Suppressor macrophage treated with lipopolysaccharide for 1 hour (primary cell): Measurements from ENCODE around the gene IGF2BP2.
"Not testable (repeated sequence)": the region's sequence is repeated elsewhere in the genome, so short reads cannot be mapped to it uniquely, and the experiment has no call there.

Experiments used
- DNase-seq, 3 donors: peaks; one replicate each; pipeline ENCODE4 v3.0.0-alpha.2; 2020 to 2022

Gene IGF2BP2

GRCh38 chr3:185657691-185658503, 166.9 kb downstream of the IGF2BP2 start:
- no peak for DNase-seq

DNA sequence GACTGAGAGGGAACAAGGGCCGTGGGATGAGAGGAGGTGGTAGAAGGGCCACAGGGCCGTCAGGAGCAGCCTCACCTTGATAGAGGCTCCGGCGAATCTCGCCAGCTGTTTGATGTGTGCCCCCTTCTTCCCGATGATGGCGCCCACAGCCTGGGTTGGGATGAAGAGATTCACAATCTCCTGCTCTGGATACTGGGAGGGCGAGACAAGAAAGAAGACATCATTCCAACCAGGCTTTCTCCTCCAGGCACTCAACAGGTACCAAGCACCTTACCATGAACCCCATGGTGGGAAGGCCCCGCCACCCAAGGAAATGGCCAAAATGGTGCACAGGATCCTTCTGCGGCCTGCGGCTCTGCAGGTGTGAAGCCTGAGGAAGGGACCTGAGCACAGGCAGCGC, 167.6 kb downstream of the IGF2BP2 start:
- no peak for DNase-seq

GRCh38 chr3:185656321-185656840, 168.5 kb downstream of the IGF2BP2 start:
- DNase-seq: no peak

DNA sequence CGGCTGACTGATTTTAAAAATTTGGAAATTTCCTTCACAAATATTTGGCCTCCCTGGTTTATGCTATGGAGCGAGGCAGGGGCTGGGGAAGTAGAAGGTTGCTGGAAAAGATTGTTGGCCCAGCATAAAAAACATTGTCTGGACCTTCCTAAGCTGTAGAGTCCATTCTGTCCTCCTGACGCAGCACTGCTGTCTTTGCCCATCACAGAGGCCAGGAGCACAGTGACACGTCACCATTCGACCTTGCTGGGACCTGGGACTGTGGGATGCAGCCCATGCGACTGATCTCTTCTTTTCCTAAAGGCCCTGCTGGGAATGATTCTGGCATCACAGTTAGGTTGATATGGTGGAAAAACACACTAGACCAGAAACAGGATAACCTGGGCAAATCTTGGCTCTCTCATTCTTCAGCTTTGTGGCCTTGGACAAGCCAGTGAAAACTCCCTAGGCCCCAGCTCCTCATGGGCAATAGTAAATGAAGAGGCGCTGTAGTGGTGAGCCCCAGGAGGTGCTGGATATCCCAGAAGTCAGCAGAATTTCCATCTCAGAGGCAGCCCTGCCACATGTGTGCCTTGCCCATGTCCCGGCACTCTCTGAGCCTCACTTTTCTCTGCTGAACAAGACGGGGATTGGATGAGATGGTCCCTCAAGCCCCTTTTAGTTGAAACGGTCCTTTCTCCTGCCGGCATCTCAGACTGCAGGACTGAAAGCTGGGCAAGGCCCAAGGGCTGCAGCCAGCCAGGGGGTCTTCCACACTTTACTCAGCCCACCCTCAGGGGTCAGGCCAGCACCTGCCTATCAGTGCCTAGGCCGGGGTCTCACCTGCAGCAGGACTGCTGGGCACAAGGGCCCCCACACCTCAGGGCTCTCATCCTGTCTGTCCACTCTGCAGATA, 169.2 kb downstream of the IGF2BP2 start:
- DNase-seq: no peak

DNA sequence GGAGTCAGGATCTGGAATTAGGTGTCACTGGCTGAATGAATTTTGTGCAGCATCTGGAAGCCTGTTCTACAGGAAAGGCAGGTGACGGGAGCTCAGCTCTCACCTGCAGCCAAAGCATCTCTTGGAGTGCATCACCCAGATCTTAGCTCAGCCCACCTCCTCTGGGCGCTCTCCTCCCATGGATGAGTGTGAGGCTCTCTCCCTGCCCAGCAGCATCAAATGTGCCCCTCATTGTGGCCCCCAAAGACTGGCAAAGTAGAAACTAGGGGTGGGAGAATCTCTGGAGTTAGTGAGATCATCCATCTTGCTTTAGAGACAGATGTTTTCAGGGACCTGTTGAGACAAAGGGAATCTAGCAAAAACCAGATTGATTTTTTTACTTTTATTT, 170.1 kb downstream of the IGF2BP2 start:
- DNase-seq: no peak

DNA sequence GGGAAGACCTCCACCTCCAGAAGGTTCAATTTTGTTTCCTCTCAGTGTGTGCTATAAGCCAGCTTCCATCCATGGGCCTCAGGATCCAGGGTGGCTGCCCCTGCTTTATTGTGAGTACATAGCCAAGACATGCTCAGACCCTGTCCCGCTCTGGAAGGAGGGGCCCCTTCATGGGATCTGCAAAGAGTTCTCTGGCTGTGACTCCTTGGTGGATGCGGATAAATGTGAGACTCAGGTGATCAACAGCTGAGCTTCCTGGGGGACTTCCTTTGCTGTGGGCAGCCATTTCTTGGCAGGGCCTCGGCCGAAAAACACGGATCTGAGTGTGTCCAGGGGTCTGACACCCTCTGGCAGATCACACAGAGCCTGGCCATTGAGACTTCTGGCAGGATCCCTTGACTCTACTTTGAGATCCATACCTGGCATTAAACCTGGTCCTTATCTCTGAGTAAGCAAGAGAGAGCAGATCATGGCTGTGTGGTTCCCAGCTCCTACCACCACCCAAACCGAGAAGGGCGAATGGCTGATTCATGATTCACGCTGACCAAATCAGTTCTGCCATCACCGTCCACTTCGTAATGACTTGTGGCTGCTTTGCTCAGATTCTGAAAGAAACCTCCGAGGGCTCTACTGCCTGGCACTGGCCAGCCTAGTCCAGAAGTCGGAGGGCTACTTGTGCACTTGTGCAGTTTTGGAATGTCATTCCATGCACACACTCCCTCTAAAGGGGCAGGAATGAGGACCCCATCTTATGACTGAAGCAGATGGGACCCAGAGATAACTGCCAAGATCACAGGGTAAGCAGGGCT, 170.7 kb downstream of the IGF2BP2 start:
- no peak for DNase-seq

GRCh38 chr3:185651971-185652370, 172.9 kb downstream of the IGF2BP2 start:
- DNase-seq: no peak

DNA sequence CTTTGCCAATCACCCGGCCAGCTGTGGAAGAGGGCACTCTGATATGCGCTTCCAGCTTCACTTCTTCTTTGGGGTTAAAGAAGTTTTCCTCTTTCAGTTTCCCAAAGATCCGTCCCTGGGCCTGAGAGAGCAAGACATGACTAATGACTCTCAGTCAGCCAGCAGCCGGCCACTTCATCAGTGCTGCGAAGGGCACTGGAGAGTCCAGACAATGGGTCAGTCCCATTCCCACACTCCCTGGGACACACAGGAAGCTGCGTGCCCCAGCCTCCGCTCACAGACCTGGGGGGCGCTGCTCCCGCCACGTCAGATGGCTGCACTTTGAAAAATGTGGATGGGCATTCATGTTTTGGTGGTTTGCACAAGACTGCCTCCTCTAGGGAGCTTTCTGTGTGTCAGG, 175.4 kb downstream of the IGF2BP2 start:
- peak; percentile 76 to 78 (median 76) for DNase-seq

DNA sequence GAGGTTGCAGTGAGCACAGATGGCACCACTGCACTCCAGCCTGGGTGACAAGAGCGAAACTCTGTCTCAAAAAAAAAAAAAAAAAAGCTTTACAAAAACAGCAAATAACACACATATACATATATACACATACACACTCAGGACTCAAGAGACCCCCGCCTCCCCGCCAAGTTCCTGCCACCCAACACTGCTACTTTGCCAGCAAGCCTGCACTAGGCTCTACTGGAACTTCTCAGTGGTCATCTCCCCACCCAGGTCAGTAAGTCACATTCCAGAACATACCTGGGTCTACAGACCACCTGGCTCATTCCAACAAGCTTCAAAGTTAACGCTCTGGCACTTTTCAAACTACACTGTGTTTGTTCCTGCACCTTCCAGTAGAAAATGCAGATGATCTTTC, 176.4 kb downstream of the IGF2BP2 start:
- DNase-seq: no peak

DNA sequence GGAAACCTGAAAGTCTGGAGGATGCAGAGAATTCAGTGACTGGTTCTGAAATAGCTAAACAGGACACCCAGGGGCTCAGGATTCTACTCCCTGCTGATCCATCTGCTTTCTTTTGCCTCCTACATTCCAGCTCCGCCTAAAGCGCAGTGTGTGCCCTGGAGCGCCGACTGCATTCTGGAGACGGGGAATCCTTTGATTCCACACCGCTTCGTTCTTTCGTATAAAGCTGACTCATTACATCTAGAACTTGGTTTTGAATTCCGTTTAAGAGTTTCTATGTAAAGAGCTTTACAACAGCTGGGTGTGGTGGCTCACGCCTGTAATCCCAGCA, 177.0 kb downstream of the IGF2BP2 start:
- DNase-seq: no peak

DNA sequence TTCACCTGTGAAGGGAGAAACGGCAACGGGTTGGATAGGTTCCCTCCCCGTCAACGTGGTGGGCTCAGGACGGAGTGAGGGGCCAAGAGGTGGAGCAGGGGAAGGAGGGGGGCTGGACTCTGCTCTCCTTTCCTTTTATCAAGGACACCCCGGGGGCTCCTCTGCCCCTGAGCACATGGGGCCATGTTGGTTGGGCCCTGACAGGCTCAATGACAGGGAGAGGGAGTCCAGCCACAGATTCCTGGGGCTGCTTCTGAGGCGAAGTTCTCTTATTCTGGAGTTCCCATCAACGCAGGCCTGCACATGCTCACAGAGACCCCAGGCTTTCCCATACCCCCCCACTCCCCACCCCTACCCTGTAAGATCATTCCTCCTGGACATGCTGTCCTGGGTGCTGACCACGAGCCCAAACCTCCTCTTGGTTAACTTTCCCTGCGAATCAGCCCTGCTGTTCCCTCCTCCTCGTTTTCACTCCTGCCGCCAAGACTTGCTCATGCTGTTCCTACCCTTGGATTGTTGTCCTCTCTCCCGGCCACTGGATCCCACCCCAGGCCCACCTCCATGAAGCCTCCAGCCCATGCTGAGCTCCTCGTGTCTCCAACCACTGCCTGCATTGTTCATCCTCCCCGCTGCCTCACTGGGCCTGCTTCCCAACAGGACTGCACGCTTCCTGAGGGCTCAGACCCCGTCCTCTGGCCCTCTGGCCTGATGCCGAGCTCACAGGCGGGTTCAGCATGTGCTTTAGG, 177.5 kb downstream of the IGF2BP2 start:
- no peak for DNase-seq

DNA sequence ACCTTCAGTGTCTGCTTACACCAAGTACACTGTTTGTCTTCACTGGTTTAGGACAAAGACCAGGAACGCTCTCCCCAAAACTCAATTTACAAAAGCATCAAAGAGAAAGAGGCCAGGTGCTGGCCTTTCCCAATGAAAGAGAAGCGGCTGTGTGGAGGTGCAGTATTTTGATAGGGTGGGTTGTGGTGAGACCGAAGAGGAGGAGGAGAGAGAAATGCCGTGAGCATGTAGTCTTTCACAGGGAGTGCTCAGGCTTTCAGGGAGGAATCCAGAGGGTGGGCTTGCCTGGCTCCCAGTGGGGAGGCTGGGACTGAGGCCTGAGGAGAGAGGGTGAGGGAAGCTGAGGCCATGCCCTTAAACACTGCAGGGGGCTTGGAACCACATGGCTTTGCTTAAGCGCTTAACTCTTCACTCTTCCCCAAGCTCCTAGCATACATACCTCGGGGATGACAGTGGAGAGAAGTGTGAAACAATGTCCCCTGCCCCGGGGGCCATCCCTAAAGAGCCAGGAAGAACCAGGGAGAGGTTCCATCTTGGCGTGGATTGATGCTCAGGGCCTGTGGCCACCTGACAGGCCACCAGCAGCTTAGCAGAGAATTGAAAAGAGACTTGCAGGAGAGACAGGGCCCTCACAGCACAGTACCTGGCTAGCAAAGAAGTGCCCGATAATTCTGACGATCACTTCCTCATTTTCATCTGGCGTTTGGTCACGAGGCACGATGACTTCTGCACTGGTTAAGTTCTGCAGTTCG, 178.3 kb downstream of the IGF2BP2 start:
- peak in 1 of 3 donors; percentile 8 for DNase-seq

DNA sequence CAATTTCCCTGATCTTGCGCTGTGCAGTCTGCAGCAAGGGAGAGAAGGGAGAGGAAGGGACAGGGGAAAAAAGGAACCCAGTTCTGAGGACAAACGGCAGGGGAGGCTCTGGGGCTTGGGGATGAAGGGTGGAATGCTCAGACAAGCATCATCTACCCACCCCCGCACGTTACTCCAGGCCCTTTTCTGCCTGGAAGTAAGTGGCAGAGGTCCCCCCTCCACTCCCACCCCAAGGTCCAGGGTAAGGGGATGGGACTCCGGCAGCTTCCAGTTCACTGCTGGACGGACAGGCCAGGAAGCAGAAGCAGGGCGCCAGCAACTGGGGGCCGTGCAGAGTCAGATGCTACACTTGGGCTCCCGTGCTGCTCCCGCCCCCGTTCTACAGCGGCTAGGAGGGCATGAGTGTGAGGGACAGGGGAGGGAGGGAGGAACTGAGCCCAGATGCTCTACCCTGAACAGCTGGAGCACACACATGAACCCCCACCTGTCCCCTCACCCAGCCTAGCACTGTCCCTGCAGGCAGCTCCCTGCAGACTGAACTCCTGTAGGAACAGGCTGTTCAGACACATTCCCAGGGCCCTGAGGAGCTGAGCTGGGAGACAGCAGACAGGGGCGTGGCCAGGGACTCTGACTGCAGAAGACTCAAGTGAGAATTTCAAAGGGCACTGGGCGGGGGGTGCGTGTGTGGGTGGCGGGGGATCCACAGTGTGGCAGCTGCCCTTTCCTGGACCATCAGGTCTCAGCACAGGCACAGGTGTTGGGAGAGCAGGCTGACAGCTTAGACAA, 179.1 kb downstream of the IGF2BP2 start:
- no peak for DNase-seq

- DNase-seq: not testable (repeated sequence)
Observed at GRCh38 chr3:185645191-185645590, 179.7 kb downstream of the IGF2BP2 start.

DNA sequence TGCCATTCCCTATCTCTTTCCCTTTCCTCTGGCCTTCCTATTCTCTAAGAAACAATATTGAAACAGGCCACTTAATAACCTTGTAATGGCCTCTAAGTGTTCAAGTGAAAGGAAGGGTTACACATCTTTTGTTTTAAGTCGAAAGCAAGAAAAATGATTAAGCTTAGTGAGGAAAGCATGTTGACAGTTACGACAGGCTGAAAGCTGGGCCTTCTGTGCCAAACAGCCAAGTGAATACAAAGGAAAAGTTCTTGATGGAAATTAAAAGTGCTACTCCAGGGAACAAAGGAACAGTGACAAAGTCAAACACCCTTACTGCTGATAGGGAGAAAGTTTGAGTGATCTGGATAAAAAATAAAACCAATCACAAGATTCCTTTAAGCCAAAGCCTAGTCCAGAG, 184.5 kb downstream of the IGF2BP2 start:
- no peak for DNase-seq

DNA sequence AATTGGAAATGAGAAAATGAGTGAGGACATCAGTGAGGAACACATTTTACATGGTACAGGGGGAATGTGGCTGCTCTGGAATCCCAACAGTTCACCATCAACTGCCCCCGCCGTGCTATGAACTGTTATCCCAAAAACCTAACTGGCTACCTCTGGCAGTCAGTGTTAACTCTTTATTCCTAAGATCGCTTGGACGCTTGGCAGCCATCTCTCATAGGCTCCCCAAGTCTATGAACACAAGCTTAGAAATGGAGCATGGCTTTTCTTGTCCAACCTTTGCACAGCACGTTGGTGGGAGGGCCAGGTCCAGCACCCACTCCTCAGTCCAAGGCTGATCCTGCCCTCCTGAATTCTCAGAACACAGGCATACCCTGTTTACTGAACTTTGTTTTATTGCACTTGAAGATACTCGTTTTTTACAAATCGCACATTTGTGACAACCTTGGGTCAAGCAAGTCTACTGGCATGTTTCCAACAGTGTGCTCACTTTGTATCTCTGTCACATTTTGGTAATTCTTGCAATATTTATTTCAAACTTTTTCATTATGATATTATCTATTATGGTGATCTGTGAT, 185.1 kb downstream of the IGF2BP2 start:
- no peak for DNase-seq

DNA sequence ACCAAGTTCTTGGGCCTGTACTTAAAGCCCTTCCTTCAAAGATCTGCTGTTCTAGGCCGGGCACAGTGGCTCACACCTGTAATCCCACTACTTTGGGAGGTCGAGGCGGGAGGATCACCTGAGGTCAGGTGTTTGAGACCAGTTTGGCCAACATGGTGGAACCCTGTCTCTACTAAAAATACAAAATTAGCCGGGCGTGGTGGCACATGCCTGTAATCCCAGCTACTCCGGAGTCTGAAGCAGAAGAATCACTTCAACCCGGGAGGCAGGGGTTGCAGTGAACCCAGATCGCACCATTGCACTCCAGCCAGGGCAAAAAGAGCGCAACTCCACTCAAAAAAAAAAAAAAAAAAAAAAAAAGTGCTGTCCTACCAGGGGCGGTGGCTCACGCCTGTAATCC, 186.2 kb downstream of the IGF2BP2 start:
- not testable (repeated sequence) for DNase-seq

DNA sequence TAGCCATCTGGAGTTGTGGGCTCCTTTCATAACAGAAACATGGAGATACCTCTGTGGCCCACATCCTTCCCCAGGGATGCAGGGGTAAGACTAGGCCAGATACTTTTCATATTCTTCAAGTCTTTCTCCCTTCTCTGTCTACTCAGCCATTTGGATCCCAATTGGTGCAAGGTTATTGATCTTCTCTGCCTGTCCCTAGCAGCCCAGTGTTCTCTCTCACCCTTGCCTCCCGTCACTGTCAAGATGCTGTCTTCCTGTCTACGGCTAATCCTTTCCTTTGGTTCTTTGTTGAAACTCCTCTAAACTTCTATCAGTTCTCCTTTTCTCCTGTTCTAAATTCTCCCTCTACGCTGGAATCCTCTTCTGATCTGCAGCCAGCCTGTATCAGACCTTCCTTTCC, 187.5 kb downstream of the IGF2BP2 start:
- no peak for DNase-seq

DNA sequence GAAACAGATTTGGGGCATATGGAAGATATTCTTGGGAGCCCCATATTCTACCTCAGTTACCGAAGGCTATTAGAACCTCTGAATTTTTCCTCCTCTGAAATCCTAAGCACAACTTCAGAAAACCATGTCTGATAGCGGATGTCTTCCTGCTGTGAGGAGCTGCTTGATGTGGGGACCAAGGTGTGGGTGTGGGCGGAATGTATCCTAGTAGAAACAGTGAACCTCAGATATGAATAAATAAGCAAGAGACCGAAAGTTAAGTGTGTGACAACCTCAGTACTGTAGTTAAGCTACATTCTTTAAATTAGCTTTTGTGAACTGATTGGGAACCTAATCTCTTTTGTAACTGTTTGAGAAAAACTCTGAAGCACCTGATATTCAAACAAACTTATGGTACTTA, 191.8 kb downstream of the IGF2BP2 start:
- DNase-seq: no peak

DNA sequence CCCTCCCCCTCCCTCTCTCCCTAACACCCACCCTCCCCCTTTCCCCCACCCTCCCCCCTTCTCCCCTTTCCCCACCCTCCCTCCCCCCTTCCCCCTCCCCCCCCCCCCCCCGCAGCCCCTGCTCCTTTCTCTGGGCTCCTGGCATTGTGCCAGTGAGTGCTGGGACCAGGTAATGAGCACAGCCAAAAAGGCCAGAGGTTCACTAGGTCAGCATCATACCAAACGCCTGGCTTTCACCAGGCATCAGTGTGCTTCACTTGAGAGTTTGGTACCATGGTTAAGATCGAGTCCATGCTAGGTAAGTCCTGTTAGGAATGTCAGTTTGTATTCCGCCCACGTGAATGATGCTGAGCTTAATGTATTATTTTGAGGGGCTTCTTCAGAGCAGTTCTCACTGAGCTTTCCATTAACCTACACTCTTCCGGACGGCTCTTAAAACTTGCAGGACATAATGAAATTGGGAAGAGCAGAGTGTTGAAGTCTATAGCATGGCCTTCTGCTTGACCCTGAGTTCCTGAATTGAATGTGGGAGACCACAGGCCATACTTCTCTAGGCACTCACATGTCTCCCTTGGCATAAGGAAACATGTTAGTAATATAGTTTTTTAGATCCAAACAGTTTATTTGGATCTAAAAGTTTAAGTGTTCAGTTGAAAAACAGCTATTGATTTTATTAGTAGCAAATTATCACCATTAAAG, 193.2 kb downstream of the IGF2BP2 start:
- DNase-seq: no peak
